Measurements from ENCODE around the gene MAP3K14. TPM values are rescaled to one million over a fixed set of nuclear protein-coding genes. Genes with fewer than 3 reads are reported as not detected.

MAP3K14 gene
- total RNA-seq, 4 donors from 2014 or later: 3.7 to 14.7 (median 6.7) TPM

- DNase-seq: no peak
- Histone ChIP-seq H3K9me3 (no peaks in the 10 kb centered on the region), H3K4me1 (peaks cover 30 to 57% (median 44%) of the 10 kb centered on the region in 3 donors), H3K27ac (peak overlapping the region; percentile 64 to 99 (median 88)), H3K27me3 (no peaks in the 10 kb centered on the region), H3K36me3 (no peaks in the 10 kb centered on the region), H3K4me3 (no peak overlapping the region)
- intact Hi-C loops (cut with DNase I): no loop called here
- no peak for TF ChIP-seq POLR2A (IDR thresholded peaks at IDR 0.05)
- TF ChIP-seq CTCF (IDR thresholded peaks at IDR 0.05): no peak
- WGBS, 2 donors: 59 to 61% methylated on average over 4 to 5 of the region's 5 CpGs
Observed at GRCh38 chr17:45320349-45320930, 3.6 kb upstream of the MAP3K14 start.

DNA sequence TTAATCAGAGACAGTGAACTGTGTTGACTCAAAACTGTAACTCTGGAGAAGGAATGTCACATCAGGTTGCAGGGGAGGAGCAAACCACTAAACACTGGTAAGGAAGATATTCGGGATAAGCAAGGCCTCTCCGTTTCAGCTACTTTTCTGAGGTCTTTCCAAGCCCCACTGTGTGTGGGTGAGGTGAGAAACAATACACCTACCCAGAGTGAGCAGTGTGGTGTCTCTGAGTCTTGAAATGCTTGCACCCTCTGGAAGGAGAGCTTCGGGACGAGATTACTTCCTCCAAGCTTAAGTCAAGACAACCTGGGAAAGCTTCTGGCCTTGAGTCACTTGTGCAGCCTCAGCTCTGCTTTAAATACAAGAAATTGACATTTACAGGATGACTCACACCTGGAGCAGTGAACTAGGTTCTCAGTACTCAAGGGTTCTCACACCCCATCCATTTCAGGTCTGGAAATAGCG, 2.5 kb upstream of the MAP3K14 start:
- intact Hi-C loops (cut with DNase I): no loop called here
- no peak for DNase-seq
- no peaks in the 10 kb centered on the region for H3K27me3 ChIP-seq
- WGBS, 2 donors: 27 to 49% methylated on average over 5 of the region's 5 CpGs
- no peak for TF ChIP-seq CTCF (IDR thresholded peaks at IDR 0.05)
- TF ChIP-seq POLR2A (IDR thresholded peaks at IDR 0.05): peak in 1 of 4 donors; percentile 27
- no peaks in the 10 kb centered on the region for H3K9me3 ChIP-seq
- peaks cover 31 to 69% (median 55%) of the 10 kb centered on the region in 3 donors for H3K4me1 ChIP-seq
- no peaks in the 10 kb centered on the region for H3K36me3 ChIP-seq
- no peak overlapping the region for H3K4me3 ChIP-seq
- H3K27ac ChIP-seq: peak overlapping the region; percentile 77 to 99 (median 88)

DNA sequence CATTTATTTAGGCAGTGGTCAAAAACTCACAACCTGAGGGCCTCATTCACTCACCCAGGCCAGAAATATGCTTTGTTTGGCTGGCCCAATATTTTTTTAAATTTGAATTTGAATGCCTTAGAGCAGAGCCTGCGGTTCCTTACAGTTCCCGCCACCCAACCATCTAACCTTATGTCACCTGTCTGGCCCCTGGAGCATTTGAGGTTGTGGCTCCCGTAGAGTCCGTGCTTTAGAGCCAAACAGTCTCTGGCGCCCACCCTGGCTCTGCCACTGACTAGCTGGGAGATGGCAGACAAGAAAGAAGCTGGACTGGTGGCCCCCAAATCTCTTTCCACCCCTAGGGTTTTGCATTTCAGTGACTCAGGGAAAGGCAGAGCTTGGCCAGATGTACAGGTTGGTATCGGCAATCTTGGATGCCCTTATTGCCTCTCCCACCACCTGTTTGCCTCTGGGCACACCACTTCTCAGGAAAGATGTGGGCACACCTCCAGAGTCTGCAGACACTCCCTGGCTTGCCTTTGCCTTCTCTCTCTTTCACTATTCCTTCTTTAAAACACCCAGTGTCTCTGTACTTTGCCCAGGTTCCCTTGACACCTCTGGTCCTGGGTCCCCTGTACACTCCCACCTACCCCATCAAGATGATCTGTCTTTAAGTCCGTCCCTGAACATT, 1.9 kb upstream of the MAP3K14 start:
- TF ChIP-seq CTCF (IDR thresholded peaks at IDR 0.05): no peak
- no peak for TF ChIP-seq POLR2A (IDR thresholded peaks at IDR 0.05)

DNA sequence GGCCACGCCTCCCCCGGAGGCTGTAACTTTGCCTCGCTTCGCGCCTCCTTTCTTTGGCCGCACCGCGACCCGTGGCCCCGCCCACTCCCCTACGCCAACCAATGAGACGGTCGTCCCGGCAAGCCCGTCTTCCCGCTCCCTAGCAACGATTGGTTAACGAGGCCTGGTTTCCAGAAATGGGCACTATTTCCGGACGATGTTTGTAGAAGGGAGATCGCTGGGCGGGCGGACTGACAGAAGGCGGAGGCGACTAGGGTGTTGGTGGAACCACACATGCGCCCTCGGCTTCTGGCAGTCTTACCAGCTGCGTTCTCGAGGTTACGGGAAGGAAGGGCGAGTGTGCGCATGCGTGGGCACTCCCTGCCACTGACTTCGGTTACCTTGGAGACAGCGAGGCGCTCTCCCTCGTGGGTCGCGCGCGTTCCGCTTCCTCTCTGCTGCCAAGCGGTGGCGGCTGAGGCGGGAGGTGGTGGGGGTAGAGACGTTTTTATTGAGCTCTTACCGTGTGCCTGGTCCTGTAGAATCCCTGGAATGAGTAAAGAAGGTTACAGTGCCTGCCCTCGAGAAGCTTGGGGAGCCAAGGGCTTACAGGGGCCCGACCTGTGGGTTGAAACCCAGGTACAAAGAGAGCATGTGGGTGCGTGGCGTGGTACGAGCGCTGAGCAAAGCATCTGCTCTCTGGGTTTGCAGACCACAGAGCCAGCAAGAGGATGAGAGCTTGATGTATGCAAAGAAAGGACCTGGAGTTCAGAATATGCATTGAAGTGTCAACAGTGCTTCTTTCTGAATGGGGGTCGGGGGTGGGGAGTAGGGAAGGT, 500 bp upstream of the MAP3K14 start:
- peak overlapping the region; percentile 77 to 100 (median 99) for H3K27ac ChIP-seq
- peak overlapping the region; percentile 56 to 95 (median 86) for H3K4me3 ChIP-seq
- no peaks in the 10 kb centered on the region for H3K9me3 ChIP-seq
- TF ChIP-seq POLR2A (IDR thresholded peaks at IDR 0.05): peak in 3 of 4 donors; percentile 35 to 85 (median 44)
- TF ChIP-seq CTCF (IDR thresholded peaks at IDR 0.05): peak in 2 of 6 experiments; percentile 18 to 20
- no peaks in the 10 kb centered on the region for H3K27me3 ChIP-seq
- peaks cover 47 to 88% (median 74%) of the 10 kb centered on the region in 3 donors for H3K4me1 ChIP-seq
- no peaks in the 10 kb centered on the region for H3K36me3 ChIP-seq
- 1% methylated on average over 15 to 22 of the region's 54 CpGs for WGBS, 2 donors
- DNase-seq: peak; percentile 99
- intact Hi-C loops (cut with DNase I): no loop called here

More for the DNA sequence above, 1.9 kb upstream of the MAP3K14 start:
- Histone ChIP-seq H3K36me3 (no peaks in the 10 kb centered on the region), H3K9me3 (no peaks in the 10 kb centered on the region), H3K4me3 (no peak overlapping the region), H3K27me3 (no peaks in the 10 kb centered on the region), H3K27ac (peak overlapping the region; percentile 77 to 99 (median 88)), H3K4me1 (peaks cover 36 to 74% (median 60%) of the 10 kb centered on the region in 3 donors)
- DNase-seq: no peak
- intact Hi-C loops (cut with DNase I): no loop called here
- WGBS, 2 donors: 50% methylated on average over 6 to 7 of the region's 7 CpGs

All from esophagus squamous epithelium (tissue), 5 donors.